ENCODE data around the gene DVL2. TPM values are rescaled to one million over a fixed set of nuclear protein-coding genes. Genes with fewer than 3 reads are reported as not detected.
"Not testable (repeated sequence)": the region's sequence is repeated elsewhere in the genome, so short reads cannot be mapped to it uniquely, and the experiment has no call there.

DVL2 gene
- total and polyA plus RNA-seq, 4 donors = 22.2 to 57.5 (median 35.2) TPM

DNA sequence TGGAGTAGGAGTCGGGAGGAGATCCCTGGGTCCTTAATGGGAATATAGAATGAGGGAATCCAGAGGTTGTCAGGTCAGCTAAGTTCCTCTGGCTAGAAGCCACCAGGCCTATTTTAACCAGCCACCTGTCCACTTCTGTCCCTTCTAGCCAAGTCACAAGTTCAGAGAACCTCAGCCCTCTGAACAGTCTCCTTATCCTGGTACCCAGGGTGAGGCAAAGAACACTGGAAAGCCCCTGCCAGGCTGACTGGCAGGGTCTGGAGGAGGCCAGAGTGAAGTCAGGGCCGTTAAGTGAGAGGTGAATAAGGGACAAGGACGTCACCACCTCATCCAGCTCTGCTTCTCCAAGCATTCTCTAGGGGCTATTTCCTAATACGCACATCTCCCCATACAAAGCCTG, 14.5 kb upstream of the DVL2 start:
- Histone ChIP-seq H3K4me3 (no peak overlapping the region), H3K27ac (ENCODE audit: low read depth in 1 of 2, low read length in 1 of 2) (no peak overlapping the region), H3K27me3 (ENCODE audit: control insufficient read depth in 3 of 3, insufficient read depth in 3 of 3, low read length in 2 of 3) (no peaks in the 10 kb centered on the region), H3K9me3 (ENCODE audit: control insufficient read depth in 4 of 4, insufficient read depth in 3 of 4, low read length in 3 of 4) (no peaks in the 10 kb centered on the region), H3K36me3 (ENCODE audit: control insufficient read depth in 4 of 4, insufficient read depth in 4 of 4, low read length in 4 of 4) (peaks cover 2 to 23% (median 17%) of the 10 kb centered on the region in 4 donors), H3K4me1 (ENCODE audit: control insufficient read depth in 5 of 5, insufficient read depth in 5 of 5, low read length in 5 of 5) (peaks cover 0 to 26% (median 11%) of the 10 kb centered on the region in 5 donors), H3K9ac (ENCODE audit: insufficient read depth in 1 of 2, low read length in 2 of 2) (no peak overlapping the region)
- DNase-seq = no peak
- no peak for ATAC-seq (ENCODE audit: insufficient read depth, low FRiP score)
- TF ChIP-seq, protein P1, sequence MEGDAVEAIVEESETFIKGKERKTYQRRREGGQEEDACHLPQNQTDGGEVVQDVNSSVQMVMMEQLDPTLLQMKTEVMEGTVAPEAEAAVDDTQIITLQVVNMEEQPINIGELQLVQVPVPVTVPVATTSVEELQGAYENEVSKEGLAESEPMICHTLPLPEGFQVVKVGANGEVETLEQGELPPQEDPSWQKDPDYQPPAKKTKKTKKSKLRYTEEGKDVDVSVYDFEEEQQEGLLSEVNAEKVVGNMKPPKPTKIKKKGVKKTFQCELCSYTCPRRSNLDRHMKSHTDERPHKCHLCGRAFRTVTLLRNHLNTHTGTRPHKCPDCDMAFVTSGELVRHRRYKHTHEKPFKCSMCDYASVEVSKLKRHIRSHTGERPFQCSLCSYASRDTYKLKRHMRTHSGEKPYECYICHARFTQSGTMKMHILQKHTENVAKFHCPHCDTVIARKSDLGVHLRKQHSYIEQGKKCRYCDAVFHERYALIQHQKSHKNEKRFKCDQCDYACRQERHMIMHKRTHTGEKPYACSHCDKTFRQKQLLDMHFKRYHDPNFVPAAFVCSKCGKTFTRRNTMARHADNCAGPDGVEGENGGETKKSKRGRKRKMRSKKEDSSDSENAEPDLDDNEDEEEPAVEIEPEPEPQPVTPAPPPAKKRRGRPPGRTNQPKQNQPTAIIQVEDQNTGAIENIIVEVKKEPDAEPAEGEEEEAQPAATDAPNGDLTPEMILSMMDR (IDR thresholded peaks at IDR 0.05; ENCODE audit: control extremely low read depth, extremely low read depth) = no peak
- WGBS, 2 donors = 70 to 82% methylated on average over 4 of the region's 4 CpGs

DNA sequence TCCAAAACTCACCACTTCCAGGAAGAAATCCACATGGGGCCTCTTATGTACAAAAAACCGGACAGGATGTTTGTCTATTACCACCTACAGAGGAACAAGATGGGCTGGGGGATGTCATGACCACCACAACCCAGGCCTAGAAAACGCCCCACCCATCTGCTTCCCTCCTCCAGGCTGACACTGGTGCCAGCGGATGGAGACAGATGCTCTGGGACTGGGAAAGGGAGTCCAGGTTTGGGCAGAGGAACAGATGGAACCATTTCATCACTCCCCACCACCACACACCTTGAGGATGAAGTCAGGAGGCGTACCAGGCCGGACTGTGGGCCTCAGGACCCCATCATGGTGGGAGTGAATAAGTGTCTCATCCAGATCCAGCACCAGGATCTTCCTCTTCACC, 12.5 kb upstream of the DVL2 start:
- WGBS, 2 donors = 88 to 92% methylated on average over 5 of the region's 5 CpGs
- Histone ChIP-seq H3K9me3 (ENCODE audit: control insufficient read depth in 4 of 4, insufficient read depth in 3 of 4, low read length in 3 of 4) (no peaks in the 10 kb centered on the region), H3K9ac (ENCODE audit: insufficient read depth in 1 of 2, low read length in 2 of 2) (no peak overlapping the region), H3K27ac (ENCODE audit: low read depth in 1 of 2, low read length in 1 of 2) (no peak overlapping the region), H3K27me3 (ENCODE audit: control insufficient read depth in 3 of 3, insufficient read depth in 3 of 3, low read length in 2 of 3) (no peaks in the 10 kb centered on the region), H3K4me1 (ENCODE audit: control insufficient read depth in 5 of 5, insufficient read depth in 5 of 5, low read length in 5 of 5) (peaks cover 0 to 23% (median 7%) of the 10 kb centered on the region in 5 donors), H3K4me3 (no peak overlapping the region), H3K36me3 (ENCODE audit: control insufficient read depth in 4 of 4, insufficient read depth in 4 of 4, low read length in 4 of 4) (peaks cover 2 to 23% (median 20%) of the 10 kb centered on the region in 4 donors)
- ATAC-seq (ENCODE audit: insufficient read depth, low FRiP score) = no peak
- TF ChIP-seq, protein P1 (IDR thresholded peaks at IDR 0.05; ENCODE audit: control extremely low read depth, extremely low read depth) = no peak
- no peak for DNase-seq

DNA sequence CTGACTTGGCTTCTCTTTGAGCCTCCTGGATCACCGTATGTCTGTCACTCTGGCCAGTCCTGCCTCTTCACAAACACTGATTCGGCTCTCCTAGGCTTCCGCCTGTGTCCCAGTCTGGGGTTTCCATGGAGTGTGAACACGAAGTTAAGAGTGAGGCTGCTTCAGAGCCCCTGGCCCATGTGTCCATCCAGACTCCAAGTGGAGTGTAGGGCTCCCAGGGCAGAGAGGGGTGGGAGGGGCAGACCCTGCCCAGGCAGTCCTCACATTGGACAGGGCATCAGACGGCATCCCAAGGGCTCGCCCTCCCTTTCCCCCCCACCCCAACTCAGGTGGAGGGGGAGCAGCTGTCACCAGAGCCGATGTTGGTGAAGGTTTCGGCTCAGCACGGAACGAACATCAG, 9.5 kb upstream of the DVL2 start:
- ATAC-seq (ENCODE audit: insufficient read depth, low FRiP score); H3K27ac ChIP-seq (ENCODE audit: low read depth in 1 of 2, low read length in 1 of 2); DNase-seq; H3K27me3 ChIP-seq (ENCODE audit: control insufficient read depth in 3 of 3, insufficient read depth in 3 of 3, low read length in 2 of 3); H3K4me3 ChIP-seq; H3K9me3 ChIP-seq (ENCODE audit: control insufficient read depth in 4 of 4, insufficient read depth in 3 of 4, low read length in 3 of 4); H3K9ac ChIP-seq (ENCODE audit: insufficient read depth in 1 of 2, low read length in 2 of 2): not testable (repeated sequence)
- WGBS, 2 donors = 83 to 92% methylated on average over 10 of the region's 10 CpGs
- peaks cover 8 to 33% (median 27%) of the 10 kb centered on the region in 4 donors for H3K36me3 ChIP-seq (ENCODE audit: control insufficient read depth in 4 of 4, insufficient read depth in 4 of 4, low read length in 4 of 4)
- peaks cover under 1 to 23% (median 14%) of the 10 kb centered on the region in 5 donors for H3K4me1 ChIP-seq (ENCODE audit: control insufficient read depth in 5 of 5, insufficient read depth in 5 of 5, low read length in 5 of 5)

DNA sequence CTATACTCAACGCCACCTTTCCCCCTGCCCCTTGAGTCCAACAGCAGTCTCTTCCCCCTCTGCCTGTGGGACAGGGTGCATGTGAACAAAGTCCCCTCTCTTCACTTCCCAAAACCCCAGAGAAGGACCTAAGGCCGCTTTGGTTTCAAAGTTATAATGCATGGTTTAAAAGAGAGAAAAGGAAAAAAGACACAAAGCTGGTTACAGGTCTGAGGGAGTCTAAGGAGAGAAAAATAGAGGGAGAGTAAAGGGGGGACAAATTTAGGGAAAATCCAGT, 9.1 kb upstream of the DVL2 start:
- H3K4me3 ChIP-seq = peak overlapping the region; percentile 39
- TF ChIP-seq, protein P1 (IDR thresholded peaks at IDR 0.05; ENCODE audit: control extremely low read depth, extremely low read depth) = no peak
- DNase-seq = no peak
- peaks cover 0 to 23% (median 14%) of the 10 kb centered on the region in 5 donors for H3K4me1 ChIP-seq (ENCODE audit: control insufficient read depth in 5 of 5, insufficient read depth in 5 of 5, low read length in 5 of 5)
- peaks cover 8 to 33% (median 27%) of the 10 kb centered on the region in 4 donors for H3K36me3 ChIP-seq (ENCODE audit: control insufficient read depth in 4 of 4, insufficient read depth in 4 of 4, low read length in 4 of 4)
- no peaks in the 10 kb centered on the region for H3K27me3 ChIP-seq (ENCODE audit: control insufficient read depth in 3 of 3, insufficient read depth in 3 of 3, low read length in 2 of 3)
- no peak for ATAC-seq (ENCODE audit: insufficient read depth, low FRiP score)
- 32 to 66% methylated on average over 2 of the region's 2 CpGs for WGBS, 2 donors
- H3K27ac ChIP-seq (ENCODE audit: low read depth in 1 of 2, low read length in 1 of 2) = peak overlapping the region; percentile 93
- H3K9ac ChIP-seq (ENCODE audit: insufficient read depth in 1 of 2, low read length in 2 of 2) = peak overlapping the region in 1 of 2 donors; percentile 87
- H3K9me3 ChIP-seq (ENCODE audit: control insufficient read depth in 4 of 4, insufficient read depth in 3 of 4, low read length in 3 of 4) = no peaks in the 10 kb centered on the region

Measured in lung (tissue), 12 donors.